Kidney (tissue), 14 donors: ENCODE data around the gene MYH11. TPM values are rescaled to one million over a fixed set of nuclear protein-coding genes. Genes with fewer than 3 reads are reported as not detected.

Experiments used
- DNase-seq, 5 donors: peaks; one replicate each; pipeline ENCODE4 v3.0.0-alpha.2; 2013 to 2020
- FAIRE-seq: peaks from 2 replicates; lab custom pipeline; 2012; peaks lifted over from hg19 to GRCh38; lab: Jason Lieb, UNC
- H3K27ac ChIP-seq, 2 donors: one replicate each; pipeline ENCODE4 v1.7.0; 2013; ENCODE audit warnings: low read depth in 2 of 2, low read length in 2 of 2, inconsistent platforms in 1 of 2
- H3K27me3 ChIP-seq: one replicate; pipeline ENCODE4 v1.7.1; 2013; ENCODE audit warnings: low read length, inconsistent platforms; ENCODE audit not compliant: control insufficient read depth, insufficient read depth
- H3K36me3 ChIP-seq, 3 donors: one replicate each; pipeline versions ENCODE4 v1.7.0 to v1.7.1; 2013; ENCODE audit warnings: low read length in 3 of 3, control low read depth in 1 of 3, inconsistent platforms in 1 of 3; ENCODE audit not compliant: insufficient read depth in 3 of 3, control insufficient read depth in 2 of 3
- H3K4me1 ChIP-seq, 3 donors: one replicate each; pipeline versions ENCODE4 v1.7.0 to v1.7.1; 2013; ENCODE audit warnings: low read length in 3 of 3, inconsistent platforms in 1 of 3, low read depth in 1 of 3; ENCODE audit not compliant: control insufficient read depth in 2 of 3, insufficient read depth in 2 of 3
- H3K4me3 ChIP-seq, 3 donors: one replicate each; pipeline versions ENCODE4 v1.7.0 to v1.8.1; 2013; ENCODE audit warnings: low read length in 3 of 3, control low read depth in 1 of 3, inconsistent platforms in 1 of 3
- H3K9ac ChIP-seq, 3 donors: one replicate each; pipeline versions ENCODE4 v1.7.0 to v1.7.1; 2013; ENCODE audit warnings: low read length in 3 of 3, control low read depth in 1 of 3, inconsistent platforms in 1 of 3
- H3K9me3 ChIP-seq, 3 donors: one replicate each; pipeline versions ENCODE4 v1.7.0 to v1.7.1; 2013; ENCODE audit warnings: low read length in 3 of 3, control low read depth in 1 of 3, inconsistent platforms in 1 of 3; ENCODE audit not compliant: control insufficient read depth in 2 of 3, insufficient read depth in 1 of 3
- CTCF ChIP-seq: IDR thresholded peaks from 3 replicates; pipeline ENCODE4 v1.5.1; 2012; ENCODE audit warnings: mild to moderate bottlenecking, moderate library complexity, borderline replicate concordance; ENCODE audit not compliant: insufficient read depth; ENCODE audit errors: extremely low read depth
- intact Hi-C: fragments of 100-400 bp; cut with DNase I; formaldehyde crosslinking; loops from one replicate; pipeline ENCODE4 v1.11.1; 2022
- polyA plus RNA-seq: library from polyadenylated mRNA; stranded (reverse); fragments of 350-450 nt; fragmentation: Illumina TruSeq; extraction: RNeasy Lipid Tissue Mini Kit (QIAGEN cat#74804); gene quantifications from one replicate; pipeline ENCODE4 v1.2.3, GENCODE V29; 2014; ENCODE audit warnings: low read depth, low replicate concordance; ENCODE audit not compliant: insufficient read depth
- total RNA-seq: library from RNA; stranded (reverse); fragmentation: NEBNext Ultra II Directional; extraction: Animal tissue kit (Norgen Biotek cat#: 25700); gene quantifications from one replicate; pipeline ENCODE4 v1.2.1, GENCODE V29; 2021
- donor health status: control.
- donor health status: control.
- donor health status: control.
- donor health status: control.
- donor health status: control.
- donor health status: DM: yes; HTN: yes; CAD: no.
- donor health status: Normal renal cell carcinoma (clear cell type).

MYH11 gene
- total and polyA plus RNA-seq, 2 donors from 2014 or later, result 40.2 to 175 TPM

- no peak overlapping the region for H3K9ac ChIP-seq
- peaks cover 0 to 5% (median 0%) of the 10 kb centered on the region in 3 donors for H3K9me3 ChIP-seq
- H3K27ac ChIP-seq, result no peak overlapping the region
- H3K36me3 ChIP-seq, result no peaks in the 10 kb centered on the region
- no peaks in the 10 kb centered on the region for H3K27me3 ChIP-seq
- FAIRE-seq (no peak), DNase-seq (no peak)
- no peak overlapping the region for H3K4me3 ChIP-seq
- intact Hi-C loops, result no loop called here
- no peak for TF ChIP-seq CTCF
- no peaks in the 10 kb centered on the region for H3K4me1 ChIP-seq
Measured at GRCh38 chr16:15737140-15737644, 119.6 kb downstream of the MYH11 start.

- Histone ChIP-seq H3K9me3 (peaks cover 0 to 5% (median 0%) of the 10 kb centered on the region in 3 donors), H3K4me1 (no peaks in the 10 kb centered on the region), H3K27ac (no peak overlapping the region), H3K27me3 (no peaks in the 10 kb centered on the region), H3K9ac (no peak overlapping the region), H3K4me3 (no peak overlapping the region), H3K36me3 (no peaks in the 10 kb centered on the region)
- DNase-seq (no peak), FAIRE-seq (no peak)
- TF ChIP-seq CTCF, result no peak
- intact Hi-C loops, result no loop called here
Measured at GRCh38 chr16:15736529-15736928, 120.3 kb downstream of the MYH11 start.

- intact Hi-C loops, result no loop called here
- H3K27ac ChIP-seq, result no peak overlapping the region
- no peak for FAIRE-seq
- peaks cover 0 to 2% (median 0%) of the 10 kb centered on the region in 3 donors for H3K9me3 ChIP-seq
- H3K9ac ChIP-seq, result no peak overlapping the region
- H3K4me1 ChIP-seq, result no peaks in the 10 kb centered on the region
- no peak for DNase-seq
- no peaks in the 10 kb centered on the region for H3K36me3 ChIP-seq
- H3K4me3 ChIP-seq, result no peak overlapping the region
- no peaks in the 10 kb centered on the region for H3K27me3 ChIP-seq
- no peak for TF ChIP-seq CTCF
Measured at GRCh38 chr16:15735610-15736009, 121.2 kb downstream of the MYH11 start.

- intact Hi-C loops, result no loop called here
- DNase-seq (no peak), FAIRE-seq (no peak)
- Histone ChIP-seq H3K9me3 (no peaks in the 10 kb centered on the region), H3K36me3 (no peaks in the 10 kb centered on the region), H3K9ac (no peak overlapping the region), H3K4me3 (no peak overlapping the region), H3K27me3 (no peaks in the 10 kb centered on the region), H3K4me1 (no peaks in the 10 kb centered on the region), H3K27ac (no peak overlapping the region)
- no peak for TF ChIP-seq CTCF
Measured at GRCh38 chr16:15732416-15732815, 124.4 kb downstream of the MYH11 start.
